Mucosa of rectum (tissue), 2 donors: Measurements from ENCODE around the gene CSF1.
A peak's percentile ranks its signal among the peaks of the same experiment; 100 is the strongest.
"Not testable (repeated sequence)": the region's sequence is repeated elsewhere in the genome, so short reads cannot be mapped to it uniquely, and the experiment has no call there.

Experiments used
- H3K27ac ChIP-seq, 2 donors: one replicate each; pipeline ENCODE4 v1.7.0; 2013; ENCODE audit warnings: inconsistent platforms in 2 of 2, low read depth in 2 of 2, low read length in 2 of 2
- H3K27me3 ChIP-seq, 2 donors: one replicate each; pipeline ENCODE4 v1.7.0; 2013; ENCODE audit warnings: low read length in 2 of 2; ENCODE audit not compliant: control insufficient read depth in 2 of 2, insufficient read depth in 2 of 2
- H3K36me3 ChIP-seq, 2 donors: one replicate each; pipeline ENCODE4 v1.7.0; 2013; ENCODE audit warnings: low read length in 2 of 2; ENCODE audit not compliant: control insufficient read depth in 2 of 2, insufficient read depth in 2 of 2
- H3K4me1 ChIP-seq, 2 donors: one replicate each; pipeline ENCODE4 v1.7.0; 2013; ENCODE audit warnings: low read length in 2 of 2, mild to moderate bottlenecking in 1 of 2; ENCODE audit not compliant: control insufficient read depth in 2 of 2, insufficient read depth in 2 of 2
- H3K4me3 ChIP-seq, 2 donors: one replicate each; pipeline ENCODE4 v1.7.0; 2013; ENCODE audit warnings: low read length in 2 of 2
- H3K9ac ChIP-seq, 2 donors: one replicate each; pipeline ENCODE4 v1.7.0; 2013; ENCODE audit warnings: low read length in 2 of 2, low read depth in 1 of 2, mild to moderate bottlenecking in 1 of 2
- H3K9me3 ChIP-seq, 2 donors: one replicate each; pipeline ENCODE4 v1.7.0; 2013; ENCODE audit warnings: low read length in 2 of 2; ENCODE audit not compliant: control insufficient read depth in 2 of 2
- donor health status: healthy.
- donor health status: Normal muscosa, but diverticular disease.

Gene CSF1

GRCh38 chr1:109920391-109920790, 9.7 kb downstream of the CSF1 start:
- H3K27me3 ChIP-seq, H3K27ac ChIP-seq, H3K9me3 ChIP-seq, H3K4me3 ChIP-seq, H3K4me1 ChIP-seq, H3K9ac ChIP-seq: not testable (repeated sequence)
- H3K36me3 ChIP-seq: peaks cover 32 to 60% of the 10 kb centered on the region in 2 donors

- Histone ChIP-seq H3K27ac (no peak overlapping the region), H3K9me3 (no peaks in the 10 kb centered on the region), H3K4me3 (no peak overlapping the region), H3K36me3 (peaks cover 35 to 57% of the 10 kb centered on the region in 2 donors), H3K4me1 (peaks cover 0 to 5% of the 10 kb centered on the region in 2 donors), H3K27me3 (no peaks in the 10 kb centered on the region), H3K9ac (no peak overlapping the region)
These were observed 11.7 kb downstream of the CSF1 start for GRCh38 chr1:109922326-109922725.

GRCh38 chr1:109923131-109923945, 12.7 kb downstream of the CSF1 start:
- no peak overlapping the region for H3K27ac ChIP-seq
- H3K36me3 ChIP-seq: peaks cover 26 to 52% of the 10 kb centered on the region in 2 donors
- H3K9me3 ChIP-seq: no peaks in the 10 kb centered on the region
- H3K9ac ChIP-seq: no peak overlapping the region
- no peaks in the 10 kb centered on the region for H3K27me3 ChIP-seq
- H3K4me3 ChIP-seq: no peak overlapping the region
- H3K4me1 ChIP-seq: peaks cover 7 to 13% of the 10 kb centered on the region in 2 donors

GRCh38 chr1:109923946-109924275, 13.3 kb downstream of the CSF1 start:
- Histone ChIP-seq H3K36me3 (peaks cover 22 to 48% of the 10 kb centered on the region in 2 donors), H3K27me3 (no peaks in the 10 kb centered on the region), H3K9me3 (no peaks in the 10 kb centered on the region), H3K4me3 (no peak overlapping the region), H3K27ac (no peak overlapping the region), H3K9ac (no peak overlapping the region), H3K4me1 (peaks cover 12 to 16% of the 10 kb centered on the region in 2 donors)

GRCh38 chr1:109924316-109924715, 13.7 kb downstream of the CSF1 start:
- no peaks in the 10 kb centered on the region for H3K9me3 ChIP-seq

GRCh38 chr1:109925159-109925990, 14.7 kb downstream of the CSF1 start:
- no peaks in the 10 kb centered on the region for H3K27me3 ChIP-seq
- H3K27ac ChIP-seq: no peak overlapping the region
- peaks cover 16 to 17% of the 10 kb centered on the region in 2 donors for H3K4me1 ChIP-seq
- H3K9me3 ChIP-seq: no peaks in the 10 kb centered on the region
- H3K4me3 ChIP-seq: no peak overlapping the region
- H3K36me3 ChIP-seq: peaks cover 22 to 53% of the 10 kb centered on the region in 2 donors
- no peak overlapping the region for H3K9ac ChIP-seq

More at GRCh38 chr1:109924316-109924715, 13.7 kb downstream of the CSF1 start:
- H3K27me3 ChIP-seq: no peaks in the 10 kb centered on the region
- no peak overlapping the region for H3K9ac ChIP-seq
- H3K36me3 ChIP-seq: peaks cover 22 to 45% of the 10 kb centered on the region in 2 donors
- no peak overlapping the region for H3K4me3 ChIP-seq
- H3K27ac ChIP-seq: no peak overlapping the region
- H3K4me1 ChIP-seq: peaks cover 14 to 16% of the 10 kb centered on the region in 2 donors

- peak overlapping the region; percentile 72 to 75 for H3K27ac ChIP-seq
- H3K9me3 ChIP-seq: no peaks in the 10 kb centered on the region
- H3K27me3 ChIP-seq: no peaks in the 10 kb centered on the region
- no peak overlapping the region for H3K9ac ChIP-seq
- peaks cover 24 to 26% of the 10 kb centered on the region in 2 donors for H3K4me1 ChIP-seq
- no peak overlapping the region for H3K4me3 ChIP-seq
- peaks cover 22 to 47% of the 10 kb centered on the region in 2 donors for H3K36me3 ChIP-seq
These were observed 16.1 kb downstream of the CSF1 start for GRCh38 chr1:109926662-109927300.

- Histone ChIP-seq H3K36me3 (peaks cover 17 to 42% of the 10 kb centered on the region in 2 donors), H3K4me3 (no peak overlapping the region), H3K27ac (peak overlapping the region; percentile 72 to 75), H3K9me3 (no peaks in the 10 kb centered on the region), H3K4me1 (peaks cover 24 to 31% of the 10 kb centered on the region in 2 donors), H3K27me3 (no peaks in the 10 kb centered on the region), H3K9ac (no peak overlapping the region)
These were observed 16.7 kb downstream of the CSF1 start for GRCh38 chr1:109927356-109927755.

GRCh38 chr1:109927911-109928321, 17.3 kb downstream of the CSF1 start:
- Histone ChIP-seq H3K9ac (no peak overlapping the region), H3K4me1 (peaks cover 24 to 35% of the 10 kb centered on the region in 2 donors), H3K27ac (peak overlapping the region; percentile 72 to 75), H3K27me3 (no peaks in the 10 kb centered on the region), H3K36me3 (peaks cover 13 to 36% of the 10 kb centered on the region in 2 donors), H3K4me3 (no peak overlapping the region), H3K9me3 (no peaks in the 10 kb centered on the region)
